ENCODE measurements around the gene GPRIN2.

Gene GPRIN2

GRCh38 chr10:46528675-46529615 lies 27.5 kb downstream of the GPRIN2 start:
- H3K4me1 ChIP-seq (ENCODE audit: control insufficient read depth, low read length), result no peaks in the 10 kb centered on the region
- no peaks in the 10 kb centered on the region for H3K36me3 ChIP-seq (ENCODE audit: control insufficient read depth, low read length)
- H3K27me3 ChIP-seq (ENCODE audit: control insufficient read depth, low read length), result 0 out of 2 replicates have a peak, but pooled peaks cover 2% of the 10 kb centered on the region
- no peak overlapping the region for H3K4me2 ChIP-seq (ENCODE audit: low read length)
- H3F3A ChIP-seq (ENCODE audit: control insufficient read depth, insufficient read depth), result peaks cover 7% of the 10 kb centered on the region
- H3K9me2 ChIP-seq (replicated peaks; ENCODE audit: control insufficient read depth, low read length), result no peaks in the 10 kb centered on the region
- no peak for TF ChIP-seq EZH2phosphoT487 (IDR thresholded peaks at IDR 0.05; ENCODE audit: borderline replicate concordance, low read length)
- no peak for TF ChIP-seq CTCF (IDR thresholded peaks at IDR 0.05; ENCODE audit: low read depth, low read length, poor library complexity, severe bottlenecking)
- H3K27ac ChIP-seq (ENCODE audit: low read depth, low read length), result no peak overlapping the region
- no peaks in the 10 kb centered on the region for H3K79me2 ChIP-seq (ENCODE audit: control insufficient read depth, low read length)
- peaks cover 14% of the 10 kb centered on the region; the same call in 1 of the 2 replicates for H3K9me3 ChIP-seq (ENCODE audit: control insufficient read depth, insufficient read depth, low read length)
- H4K20me1 ChIP-seq (ENCODE audit: control insufficient read depth, insufficient read depth, low read depth, low read length), result no peaks in the 10 kb centered on the region
- no peak overlapping the region for H3K4me3 ChIP-seq (ENCODE audit: low read length)

GRCh38 chr10:46528171-46528671 lies 28.2 kb downstream of the GPRIN2 start:
- TF ChIP-seq CTCF (IDR thresholded peaks at IDR 0.05; ENCODE audit: low read depth, low read length, poor library complexity, severe bottlenecking), result no peak
- no peak for TF ChIP-seq EZH2phosphoT487 (IDR thresholded peaks at IDR 0.05; ENCODE audit: borderline replicate concordance, low read length)
- H3K9me2 ChIP-seq (replicated peaks; ENCODE audit: control insufficient read depth, low read length), result no peaks in the 10 kb centered on the region
- H3K27me3 ChIP-seq (ENCODE audit: control insufficient read depth, low read length), result 0 out of 2 replicates have a peak, but pooled peaks cover 2% of the 10 kb centered on the region
- H3K9me3 ChIP-seq (ENCODE audit: control insufficient read depth, insufficient read depth, low read length), result peaks cover 14% of the 10 kb centered on the region; the same call in 1 of the 2 replicates
- H3K79me2 ChIP-seq (ENCODE audit: control insufficient read depth, low read length), result no peaks in the 10 kb centered on the region
- no peaks in the 10 kb centered on the region for H3K4me1 ChIP-seq (ENCODE audit: control insufficient read depth, low read length)
- no peaks in the 10 kb centered on the region for H4K20me1 ChIP-seq (ENCODE audit: control insufficient read depth, insufficient read depth, low read depth, low read length)
- H3F3A ChIP-seq (ENCODE audit: control insufficient read depth, insufficient read depth), result peaks cover 7% of the 10 kb centered on the region
- H3K4me3 ChIP-seq (ENCODE audit: low read length), result no peak overlapping the region
- no peaks in the 10 kb centered on the region for H3K36me3 ChIP-seq (ENCODE audit: control insufficient read depth, low read length)
- H3K27ac ChIP-seq (ENCODE audit: low read depth, low read length), result no peak overlapping the region
- H3K4me2 ChIP-seq (ENCODE audit: low read length), result no peak overlapping the region

- H3K4me1 ChIP-seq (ENCODE audit: control insufficient read depth, low read length), result no peaks in the 10 kb centered on the region
- no peaks in the 10 kb centered on the region for H4K20me1 ChIP-seq (ENCODE audit: control insufficient read depth, insufficient read depth, low read depth, low read length)
- no peaks in the 10 kb centered on the region for H3K9me2 ChIP-seq (replicated peaks; ENCODE audit: control insufficient read depth, low read length)
- H3K4me2 ChIP-seq (ENCODE audit: low read length), result no peak overlapping the region
- TF ChIP-seq CTCF (IDR thresholded peaks at IDR 0.05; ENCODE audit: low read depth, low read length, poor library complexity, severe bottlenecking), result no peak
- no peak for TF ChIP-seq EZH2phosphoT487 (IDR thresholded peaks at IDR 0.05; ENCODE audit: borderline replicate concordance, low read length)
- H3F3A ChIP-seq (ENCODE audit: control insufficient read depth, insufficient read depth), result peaks cover 7% of the 10 kb centered on the region
- H3K27ac ChIP-seq (ENCODE audit: low read depth, low read length), result no peak overlapping the region
- 0 out of 2 replicates have a peak, but pooled peaks cover 2% of the 10 kb centered on the region for H3K27me3 ChIP-seq (ENCODE audit: control insufficient read depth, low read length)
- H3K36me3 ChIP-seq (ENCODE audit: control insufficient read depth, low read length), result no peaks in the 10 kb centered on the region
- H3K79me2 ChIP-seq (ENCODE audit: control insufficient read depth, low read length), result no peaks in the 10 kb centered on the region
- H3K9me3 ChIP-seq (ENCODE audit: control insufficient read depth, insufficient read depth, low read length), result peaks cover 14% of the 10 kb centered on the region; the same call in 1 of the 2 replicates
- H3K4me3 ChIP-seq (ENCODE audit: low read length), result no peak overlapping the region
Observed at GRCh38 chr10:46527241-46527811, 29.1 kb downstream of the GPRIN2 start.

Measured in DOHH2 (cell line).